Endothelial cell of umbilical vein (primary cell): Measurements from ENCODE around the gene DAB1.

Experiments used
- EZH2 ChIP-seq: IDR thresholded peaks from 2 replicates; pipeline ENCODE4 v1.6.1; 2012; ENCODE audit warnings: borderline replicate concordance, low read depth, mild to moderate bottlenecking, moderate library complexity, low read length, inconsistent platforms; ENCODE audit not compliant: severe bottlenecking
- JUN ChIP-seq: IDR thresholded peaks from 2 replicates; pipeline ENCODE4 v1.6.1; 2011; ENCODE audit warnings: borderline replicate concordance, low read depth; ENCODE audit not compliant: insufficient read length, insufficient read depth
- TF ChIP-seq, protein P1 (sequence below), 2 donors: IDR thresholded peaks; 1 replicate in 1 of 2; 2 replicates in 1 of 2; pipeline ENCODE4 v1.5.1; 2011; ENCODE audit warnings: low read length in 2 of 2, mild to moderate bottlenecking in 2 of 2, moderate library complexity in 2 of 2, control low read depth in 1 of 2, inconsistent platforms in 1 of 2, low read depth in 1 of 2; ENCODE audit not compliant: insufficient read depth in 1 of 2; ENCODE audit errors: extremely low read depth in 1 of 2

DNA sequence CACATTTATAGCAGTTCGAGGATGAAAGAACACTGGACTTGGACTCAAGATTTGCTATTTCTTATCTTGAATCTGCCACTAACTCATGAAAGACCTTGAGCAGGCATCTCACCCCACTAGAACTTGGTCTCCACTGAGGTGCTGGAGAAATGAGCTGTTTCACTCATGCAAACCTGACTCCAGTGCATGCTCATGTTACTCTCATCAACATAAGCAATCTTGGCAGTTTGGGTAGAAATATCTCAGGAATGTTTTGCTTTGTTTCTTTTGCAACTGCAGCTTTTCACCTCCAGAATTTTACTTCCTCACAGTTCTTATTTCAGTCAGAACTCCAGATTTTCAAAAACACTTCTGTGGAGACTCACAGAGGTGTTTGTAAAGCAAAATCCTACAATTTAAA is 46.2 kb upstream of the DAB1 start:
- TF ChIP-seq, protein P1, sequence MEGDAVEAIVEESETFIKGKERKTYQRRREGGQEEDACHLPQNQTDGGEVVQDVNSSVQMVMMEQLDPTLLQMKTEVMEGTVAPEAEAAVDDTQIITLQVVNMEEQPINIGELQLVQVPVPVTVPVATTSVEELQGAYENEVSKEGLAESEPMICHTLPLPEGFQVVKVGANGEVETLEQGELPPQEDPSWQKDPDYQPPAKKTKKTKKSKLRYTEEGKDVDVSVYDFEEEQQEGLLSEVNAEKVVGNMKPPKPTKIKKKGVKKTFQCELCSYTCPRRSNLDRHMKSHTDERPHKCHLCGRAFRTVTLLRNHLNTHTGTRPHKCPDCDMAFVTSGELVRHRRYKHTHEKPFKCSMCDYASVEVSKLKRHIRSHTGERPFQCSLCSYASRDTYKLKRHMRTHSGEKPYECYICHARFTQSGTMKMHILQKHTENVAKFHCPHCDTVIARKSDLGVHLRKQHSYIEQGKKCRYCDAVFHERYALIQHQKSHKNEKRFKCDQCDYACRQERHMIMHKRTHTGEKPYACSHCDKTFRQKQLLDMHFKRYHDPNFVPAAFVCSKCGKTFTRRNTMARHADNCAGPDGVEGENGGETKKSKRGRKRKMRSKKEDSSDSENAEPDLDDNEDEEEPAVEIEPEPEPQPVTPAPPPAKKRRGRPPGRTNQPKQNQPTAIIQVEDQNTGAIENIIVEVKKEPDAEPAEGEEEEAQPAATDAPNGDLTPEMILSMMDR (IDR thresholded peaks at IDR 0.05; ENCODE audit: extremely low read depth in 1 of 2, insufficient read depth in 1 of 2, low read depth in 1 of 2, low read length in 2 of 2), result no peak
- TF ChIP-seq JUN (no peak), EZH2 (no peak)
